GM12892 (cell line): ENCODE measurements around the gene MED31.

Experiments used
- POLR2AphosphoS5 ChIP-seq: IDR thresholded peaks from 2 replicates; pipeline ENCODE4 v1.6.1; 2011; ENCODE audit warnings: low read depth, low read length, control low read depth
- TAF1 ChIP-seq: IDR thresholded peaks from 2 replicates; pipeline ENCODE4 v1.6.1; 2011; ENCODE audit warnings: low read depth, mild to moderate bottlenecking, control low read depth, low read length, borderline replicate concordance

DNA sequence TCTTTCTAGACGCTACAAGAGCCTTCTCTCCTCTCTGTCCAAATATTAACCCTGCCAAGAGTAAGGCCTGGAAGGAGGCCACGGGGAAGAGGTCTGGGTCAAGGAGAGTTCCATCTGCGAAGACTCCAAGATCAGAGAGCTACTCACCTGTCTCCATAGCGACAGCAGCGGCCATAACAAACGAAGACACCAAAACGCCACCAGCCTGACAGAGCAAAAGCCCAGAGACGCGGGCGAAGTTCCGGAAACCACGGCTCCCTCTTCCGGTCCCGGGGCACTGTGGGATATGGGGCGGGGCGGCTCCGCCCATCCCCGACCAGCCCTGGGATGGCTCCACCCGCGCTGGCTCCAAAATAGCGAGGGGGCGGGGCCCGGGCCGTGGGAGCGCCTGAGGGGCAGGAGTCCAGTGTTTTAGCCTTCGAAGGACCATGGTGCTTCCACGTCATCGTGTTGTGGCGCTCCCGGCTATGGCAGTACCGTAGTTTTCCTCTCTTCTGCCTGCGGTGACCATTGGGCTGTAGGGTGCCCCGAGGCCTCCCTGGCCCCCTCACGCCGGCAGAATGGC is at the start of gene MED31, which contains the start of gene C17orf100:
- TF ChIP-seq TAF1, result 0 out of 2 replicates have a peak, but pooled peaks have one; percentile 47
- peak; percentile 72 for TF ChIP-seq POLR2AphosphoS5
